CD4-positive, alpha-beta T cell (primary cell): ENCODE measurements around the gene SNX30. TPM values are rescaled to one million over a fixed set of nuclear protein-coding genes. Genes with fewer than 3 reads are reported as not detected.

Experiments
- ATAC-seq: fragments of 200-7000 bp; cut with Tn5 transposase; one replicate; pipeline ENCODE4 v1.10.0; 2022; ENCODE audit warnings: mild to moderate bottlenecking; ENCODE audit not compliant: poor library complexity
- CTCF ChIA-PET: fragments of 350-600 bp; sonication (Branson Sonifier 250); formaldehyde crosslinking; loops from one replicate; lab custom pipeline; 2021; ENCODE audit warnings: antibody characterized with exemption, inconsistent platforms; lab: Charles Lee
- POLR2A ChIA-PET: fragments of 350-600 bp; sonication (Branson Sonifier 250); formaldehyde crosslinking; loops from one replicate; lab custom pipeline; 2021; ENCODE audit warnings: antibody characterized with exemption, inconsistent platforms; lab: Charles Lee
- DNase-seq, 14 experiments: peaks; one replicate each; pipeline ENCODE4 v3.0.0-alpha.2; 2013 to 2020; ENCODE audit warnings: mixed read lengths in 2 of 14
- H3K27ac ChIP-seq, 2 donors: one replicate each; pipeline versions ENCODE4 v1.5.1 to v1.7.0; 2013; ENCODE audit warnings: low read length in 2 of 2, low read depth in 1 of 2, mild to moderate bottlenecking in 1 of 2
- H3K27me3 ChIP-seq, 2 experiments: 1 replicate in 1 of 2; 2 replicates in 1 of 2; pipeline versions ENCODE4 v1.6.1 to v1.7.0; 2013; ENCODE audit warnings: low read length in 2 of 2, control low read depth in 1 of 2, mild to moderate bottlenecking in 1 of 2, moderate library complexity in 1 of 2; ENCODE audit not compliant: insufficient read depth in 2 of 2, control insufficient read depth in 1 of 2
- H3K36me3 ChIP-seq: one replicate; pipeline ENCODE4 v1.6.1; 2013; ENCODE audit warnings: low read length, control low read depth; ENCODE audit not compliant: insufficient read depth
- H3K4me1 ChIP-seq: one replicate; pipeline ENCODE4 v1.6.1; 2013; ENCODE audit warnings: low read length, control low read depth; ENCODE audit not compliant: insufficient read depth
- H3K4me3 ChIP-seq: one replicate; pipeline ENCODE4 v1.5.1; 2013; ENCODE audit warnings: mild to moderate bottlenecking, low read length, moderate library complexity
- H3K9me3 ChIP-seq, 2 experiments: 1 replicate in 1 of 2; 2 replicates in 1 of 2; pipeline versions ENCODE4 v1.6.1 to v1.7.0; 2013; ENCODE audit warnings: low read length in 2 of 2, mild to moderate bottlenecking in 2 of 2, control low read depth in 1 of 2, moderate library complexity in 1 of 2; ENCODE audit not compliant: control insufficient read depth in 1 of 2, insufficient read depth in 1 of 2
- H3K27ac Mint-ChIP-seq: one replicate; pipeline ENCODE4 v1.8.0; 2020; ENCODE audit warnings: mixed read lengths
- H3K27me3 Mint-ChIP-seq: one replicate; pipeline ENCODE4 v1.8.0; 2021; ENCODE audit warnings: mixed read lengths
- H3K36me3 Mint-ChIP-seq: one replicate; pipeline ENCODE4 v1.8.0; 2021; ENCODE audit warnings: low read depth, mixed read lengths
- H3K4me1 Mint-ChIP-seq: one replicate; pipeline ENCODE4 v1.8.0; 2021; ENCODE audit warnings: low read depth, mixed read lengths
- H3K4me3 Mint-ChIP-seq: one replicate; pipeline ENCODE4 v1.8.0; 2020; ENCODE audit warnings: mild to moderate bottlenecking, mixed read lengths
- H3K9me3 Mint-ChIP-seq: one replicate; pipeline ENCODE4 v1.8.0; 2020; ENCODE audit warnings: mixed read lengths
- CTCF ChIP-seq: fragments of 200-600 bp; IDR thresholded peaks from one replicate; pipeline ENCODE4 v1.8.0; 2022; ENCODE audit warnings: antibody characterized with exemption, mild to moderate bottlenecking
- intact Hi-C, 2 experiments: fragments of 100-400 bp; cut with DNase I in 1 of 2; cut with micrococcal nuclease in 1 of 2; formaldehyde crosslinking; loops; one replicate each; pipeline versions ENCODE4 v1.15.1 to v1.9.0; 2023 to 2025; cut with DNase I, micrococcal nuclease
- total RNA-seq, 174 experiments: library from RNA in 2 of 174; stranded (reverse) in 2 of 174; gene quantifications; one replicate each; pipeline ENCODE4 v1.2.3 and lab custom pipeline; 2021 to 2026

The SNX30 gene
- total RNA-seq, 2 experiments from 2014 or later: 5.2 to 5.8 TPM

- Mint-ChIP-seq H3K27ac (no peak overlapping the region), H3K36me3 (no peaks in the 10 kb centered on the region), H3K4me3 (no peak overlapping the region), H3K4me1 (peaks cover 67% of the 10 kb centered on the region), H3K9me3 (no peaks in the 10 kb centered on the region), H3K27me3 (no peaks in the 10 kb centered on the region)
- ATAC-seq (no peak), DNase-seq (no peak)
- peaks cover 0 to 3% of the 10 kb centered on the region in 2 experiments for H3K9me3 ChIP-seq
- POLR2A ChIA-PET: no interaction called here
- TF ChIP-seq CTCF: no peak
- H3K4me3 ChIP-seq: no peak overlapping the region
- peaks cover 26% of the 10 kb centered on the region for H3K4me1 ChIP-seq
- peaks cover 2% of the 10 kb centered on the region for H3K36me3 ChIP-seq
- intact Hi-C loops: no loop called here
- H3K27me3 ChIP-seq: no peaks in the 10 kb centered on the region
- CTCF ChIA-PET: no interaction called here
- no peak overlapping the region for H3K27ac ChIP-seq
These were observed 10.3 kb downstream of the SNX30 start for GRCh38 chr9:112760821-112761220.

GRCh38 chr9:112761912-112762655 lies 11.5 kb downstream of the SNX30 start:
- H3K4me3 ChIP-seq: no peak overlapping the region
- CTCF ChIA-PET: no interaction called here
- DNase-seq (no peak), ATAC-seq (no peak)
- peaks cover 0 to 5% of the 10 kb centered on the region in 2 experiments for H3K9me3 ChIP-seq
- no peak for TF ChIP-seq CTCF
- Mint-ChIP-seq H3K9me3 (peaks cover 5% of the 10 kb centered on the region), H3K4me3 (no peak overlapping the region), H3K4me1 (peaks cover 61% of the 10 kb centered on the region), H3K36me3 (peaks cover 7% of the 10 kb centered on the region), H3K27me3 (no peaks in the 10 kb centered on the region), H3K27ac (no peak overlapping the region)
- no peak overlapping the region for H3K27ac ChIP-seq
- peaks cover 2% of the 10 kb centered on the region for H3K36me3 ChIP-seq
- H3K4me1 ChIP-seq: peaks cover 21% of the 10 kb centered on the region
- intact Hi-C loops: no loop called here
- H3K27me3 ChIP-seq: no peaks in the 10 kb centered on the region
- POLR2A ChIA-PET: interaction anchor here (1.3 kb wide), 1 partner anchor 24 kb away, joined by 4 read pairs; no protein-coding TSS in a partner anchor

- ChIA-PET POLR2A (interaction anchor here (1.3 kb wide), 1 partner anchor 23 kb away, joined by 4 read pairs; no protein-coding TSS in a partner anchor), CTCF (interaction anchor here (0.6 to 0.9 kb wide), 2 partner anchors 18 to 45 kb away, joined by 3 to 4 read pairs; partner anchors contain the start of gene INIP)
- intact Hi-C loops: no loop called here
These were observed 12.4 kb downstream of the SNX30 start for GRCh38 chr9:112762726-112763518.

More at GRCh38 chr9:112762726-112763518, 12.4 kb downstream of the SNX30 start:
- Histone ChIP-seq H3K9me3 (peaks cover 0 to 5% of the 10 kb centered on the region in 2 experiments), H3K27me3 (no peaks in the 10 kb centered on the region), H3K36me3 (peaks cover 2% of the 10 kb centered on the region), H3K4me3 (no peak overlapping the region), H3K27ac (no peak overlapping the region), H3K4me1 (peaks cover 18% of the 10 kb centered on the region)
- Mint-ChIP-seq H3K4me1 (peaks cover 52% of the 10 kb centered on the region), H3K27me3 (no peaks in the 10 kb centered on the region), H3K9me3 (peaks cover 5% of the 10 kb centered on the region), H3K27ac (no peak overlapping the region), H3K36me3 (peaks cover 9% of the 10 kb centered on the region), H3K4me3 (no peak overlapping the region)
- no peak for TF ChIP-seq CTCF
- no peak for ATAC-seq
- no peak for DNase-seq
